DND-41 (cell line): ENCODE data around the gene GPR176.

Experiments
- CTCF ChIP-seq: IDR thresholded peaks from 2 replicates; pipeline ENCODE4 v1.5.1; 2012; ENCODE audit warnings: borderline replicate concordance, low read length, moderate library complexity, mild to moderate bottlenecking; ENCODE audit not compliant: poor library complexity, severe bottlenecking; ENCODE audit errors: extremely low read depth
- EZH2 ChIP-seq: IDR thresholded peaks from 3 replicates; pipeline ENCODE4 v1.6.1; 2012; ENCODE audit warnings: borderline replicate concordance, low read depth, mild to moderate bottlenecking, moderate library complexity, low read length, inconsistent platforms; ENCODE audit not compliant: severe bottlenecking

DNA sequence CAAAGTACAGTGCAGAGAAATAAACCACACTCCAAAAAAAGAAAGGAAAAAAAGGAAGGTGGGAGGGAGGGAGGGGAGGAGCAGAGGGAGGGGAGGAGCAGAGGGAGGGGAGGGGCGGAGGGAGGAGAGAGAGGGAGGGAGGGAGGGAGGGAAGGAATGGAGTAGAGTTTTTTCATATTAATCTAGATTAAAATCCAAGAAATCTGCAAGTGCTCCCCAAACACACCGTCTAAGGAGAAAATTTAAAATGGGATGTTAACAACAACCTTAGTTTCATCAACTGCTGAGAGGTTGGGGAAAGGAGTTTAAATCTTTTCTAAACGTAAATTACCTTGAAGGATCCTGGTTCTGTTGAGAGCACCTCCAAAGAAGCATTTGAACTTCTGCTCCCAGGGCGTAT is 144.0 kb downstream of the GPR176 start:
- TF ChIP-seq CTCF (no peak), EZH2 (no peak)
